Astrocyte of the cerebellum (primary cell): ENCODE results near the gene CD163L1.

Experiments
- DNase-seq: peaks from one replicate; pipeline ENCODE4 v3.0.0-alpha.2; 2011; ENCODE audit warnings: low read depth
- H3K4me3 ChIP-seq: 2 replicates; pipeline ENCODE4 v1.5.1; 2011; ENCODE audit warnings: mild to moderate bottlenecking, low read depth, low read length, moderate library complexity
- in situ Hi-C: cut with HindIII; loops from 2 replicates; pipeline ENCODE4 v1.10.0; 2017; ENCODE audit warnings: low sequenced_read_pairs
- TF ChIP-seq, protein P1 (sequence below): IDR thresholded peaks from 2 replicates; pipeline ENCODE4 v1.5.1; 2012; ENCODE audit warnings: low read length, low read depth, moderate library complexity, mild to moderate bottlenecking; ENCODE audit errors: missing control alignments

CD163L1 gene

DNA sequence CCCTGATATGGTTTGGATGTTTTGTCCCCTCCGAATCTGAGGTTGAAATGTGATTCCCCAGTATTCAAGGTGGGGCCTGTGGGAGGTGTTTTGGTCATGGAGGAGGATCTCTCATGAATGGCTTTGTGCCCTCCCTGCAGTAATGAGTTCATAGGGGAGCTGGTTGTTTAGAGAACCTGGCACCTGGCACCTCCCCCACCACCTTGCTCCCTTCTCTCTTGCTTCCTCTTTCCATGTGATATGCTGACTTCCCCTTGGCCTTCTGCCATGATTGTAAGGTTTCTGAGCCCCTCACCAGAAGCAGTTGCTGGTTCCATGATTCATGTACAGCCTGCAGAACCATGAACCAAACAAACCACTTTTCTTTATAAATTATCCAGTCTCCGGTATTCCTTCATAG is 32.6 kb downstream of the CD163L1 start:
- no peak overlapping the region for H3K4me3 ChIP-seq
- in situ Hi-C loops = no loop called here
- TF ChIP-seq, protein P1, sequence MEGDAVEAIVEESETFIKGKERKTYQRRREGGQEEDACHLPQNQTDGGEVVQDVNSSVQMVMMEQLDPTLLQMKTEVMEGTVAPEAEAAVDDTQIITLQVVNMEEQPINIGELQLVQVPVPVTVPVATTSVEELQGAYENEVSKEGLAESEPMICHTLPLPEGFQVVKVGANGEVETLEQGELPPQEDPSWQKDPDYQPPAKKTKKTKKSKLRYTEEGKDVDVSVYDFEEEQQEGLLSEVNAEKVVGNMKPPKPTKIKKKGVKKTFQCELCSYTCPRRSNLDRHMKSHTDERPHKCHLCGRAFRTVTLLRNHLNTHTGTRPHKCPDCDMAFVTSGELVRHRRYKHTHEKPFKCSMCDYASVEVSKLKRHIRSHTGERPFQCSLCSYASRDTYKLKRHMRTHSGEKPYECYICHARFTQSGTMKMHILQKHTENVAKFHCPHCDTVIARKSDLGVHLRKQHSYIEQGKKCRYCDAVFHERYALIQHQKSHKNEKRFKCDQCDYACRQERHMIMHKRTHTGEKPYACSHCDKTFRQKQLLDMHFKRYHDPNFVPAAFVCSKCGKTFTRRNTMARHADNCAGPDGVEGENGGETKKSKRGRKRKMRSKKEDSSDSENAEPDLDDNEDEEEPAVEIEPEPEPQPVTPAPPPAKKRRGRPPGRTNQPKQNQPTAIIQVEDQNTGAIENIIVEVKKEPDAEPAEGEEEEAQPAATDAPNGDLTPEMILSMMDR = no peak
- no peak for DNase-seq

DNA sequence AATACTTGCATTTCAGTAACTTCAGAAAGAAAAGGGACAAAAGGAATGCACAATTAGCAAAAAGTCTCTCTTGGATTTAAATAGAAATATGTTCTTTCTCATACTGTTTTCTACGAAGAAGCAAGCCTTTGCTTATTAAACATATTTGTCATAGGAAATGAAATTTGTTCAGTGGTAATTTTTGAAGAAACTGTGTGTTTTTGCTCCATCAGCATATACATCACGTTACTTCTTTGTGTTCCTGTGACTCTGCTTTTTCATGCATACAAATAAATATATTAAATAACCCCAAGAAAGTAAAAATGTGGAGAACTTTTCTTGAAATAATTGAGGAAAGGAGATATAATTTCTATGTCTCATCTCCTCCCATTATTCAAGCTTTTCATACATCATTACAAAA is 39.7 kb downstream of the CD163L1 start:
- no peak for DNase-seq
- TF ChIP-seq, protein P1 = no peak
- H3K4me3 ChIP-seq = no peak overlapping the region
- in situ Hi-C loops = no loop called here

DNA sequence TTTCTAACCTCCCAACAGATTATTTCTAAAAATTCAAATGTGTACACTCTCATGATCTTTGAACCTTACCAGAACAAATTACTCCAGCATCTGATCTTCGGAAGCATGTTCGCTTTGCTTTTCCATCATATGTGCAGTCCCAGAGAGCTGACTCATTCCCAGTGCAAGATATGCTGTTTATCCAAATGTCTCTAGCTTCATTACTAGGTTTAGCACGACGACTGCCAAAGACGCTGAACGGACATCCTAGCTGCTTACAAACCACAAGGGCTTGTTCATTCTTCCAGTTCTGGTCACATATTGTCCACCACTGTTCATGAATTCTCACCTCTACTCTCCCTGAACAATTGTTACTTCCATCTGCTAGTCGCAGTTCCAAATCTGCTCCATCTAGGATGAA is 40.5 kb downstream of the CD163L1 start:
- DNase-seq = no peak
- TF ChIP-seq, protein P1 = no peak
- no peak overlapping the region for H3K4me3 ChIP-seq
- in situ Hi-C loops = no loop called here

DNA sequence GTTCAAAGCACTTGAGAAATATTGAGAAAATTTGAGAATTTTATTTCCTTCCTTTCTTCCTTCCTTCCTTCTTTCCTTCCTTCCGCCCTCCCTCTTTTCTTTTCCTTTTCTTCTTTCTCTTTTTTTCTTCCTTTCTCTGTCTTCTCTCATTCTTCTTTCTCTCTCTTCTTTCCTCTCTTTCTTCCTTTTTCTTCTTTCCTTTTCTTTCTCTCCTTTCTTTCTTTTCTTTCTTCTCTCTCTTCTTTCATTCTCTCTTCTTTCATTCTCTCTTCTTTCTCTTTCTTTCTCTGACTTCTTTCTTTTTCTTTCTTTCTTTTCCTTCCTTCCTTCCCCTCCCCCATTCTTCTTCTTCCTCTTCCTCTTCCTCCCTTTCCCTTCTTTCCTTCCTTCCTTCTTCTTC is 44.9 kb downstream of the CD163L1 start:
- H3K4me3 ChIP-seq = no peak overlapping the region
- DNase-seq = no peak
- in situ Hi-C loops = no loop called here
- TF ChIP-seq, protein P1 = no peak

DNA sequence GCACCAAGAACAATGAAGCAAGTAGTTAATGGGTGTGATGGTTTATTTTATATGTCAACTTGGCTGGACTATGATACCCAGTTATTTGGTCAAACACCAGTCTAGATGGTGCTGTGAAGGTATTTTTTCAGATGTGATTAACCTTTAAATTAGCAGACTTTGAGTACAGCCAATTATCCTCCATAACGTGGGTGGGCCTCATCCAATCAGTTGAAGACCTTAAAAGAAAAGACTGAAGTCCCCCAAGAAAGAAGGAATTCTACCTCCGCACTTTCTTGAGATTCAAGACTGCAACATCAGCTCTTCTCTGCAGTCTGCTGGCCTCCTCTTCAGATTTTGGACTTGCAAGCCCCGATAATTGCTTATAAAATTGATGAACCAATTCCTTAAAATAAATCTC is 47.5 kb downstream of the CD163L1 start:
- no peak overlapping the region for H3K4me3 ChIP-seq
- no peak for DNase-seq
- TF ChIP-seq, protein P1 = no peak
- in situ Hi-C loops = no loop called here

DNA sequence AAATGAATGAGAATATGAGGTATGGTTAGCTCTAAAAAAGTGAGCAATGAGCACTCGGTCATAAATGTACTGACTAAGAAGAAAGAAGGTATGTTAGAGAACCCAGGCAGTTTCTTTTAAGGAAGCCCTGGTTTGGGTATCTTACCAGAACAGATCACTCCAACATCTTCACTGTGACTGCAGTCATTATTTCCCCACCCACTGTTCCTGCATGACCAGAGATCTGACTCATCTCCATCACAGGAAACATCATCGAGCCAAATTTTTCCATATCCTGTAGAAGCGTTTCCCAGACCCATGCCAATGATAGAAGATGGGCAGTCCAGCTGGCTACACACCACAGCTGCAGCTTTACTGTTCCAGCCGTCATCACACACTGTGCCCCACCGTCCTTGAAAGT is 48.0 kb downstream of the CD163L1 start:
- no peak overlapping the region for H3K4me3 ChIP-seq
- TF ChIP-seq, protein P1 = no peak
- DNase-seq = no peak
- in situ Hi-C loops = no loop called here

DNA sequence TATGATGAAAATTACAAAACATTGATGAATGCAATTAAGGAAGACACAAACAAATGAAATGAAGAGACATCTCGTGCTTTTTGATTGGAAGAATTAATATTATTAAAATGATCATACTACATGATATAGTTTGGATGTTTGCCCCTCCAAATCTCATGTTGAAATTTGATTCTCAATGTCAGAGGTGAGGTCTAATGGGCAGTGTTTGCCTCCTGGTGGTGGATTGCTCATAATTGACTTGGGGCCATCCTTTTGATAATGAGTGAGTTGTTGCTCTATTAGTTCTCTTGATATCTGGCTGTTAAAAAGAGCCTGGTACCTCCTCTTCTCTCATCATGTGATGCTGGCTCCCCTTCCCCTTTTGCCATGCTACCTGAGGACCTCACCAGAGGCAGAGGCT is 56.7 kb downstream of the CD163L1 start:
- TF ChIP-seq, protein P1 = no peak
- DNase-seq = no peak
- in situ Hi-C loops = no loop called here
- H3K4me3 ChIP-seq = no peak overlapping the region
